Measurements from ENCODE around the gene HBE1.

HBE1 gene

DNA sequence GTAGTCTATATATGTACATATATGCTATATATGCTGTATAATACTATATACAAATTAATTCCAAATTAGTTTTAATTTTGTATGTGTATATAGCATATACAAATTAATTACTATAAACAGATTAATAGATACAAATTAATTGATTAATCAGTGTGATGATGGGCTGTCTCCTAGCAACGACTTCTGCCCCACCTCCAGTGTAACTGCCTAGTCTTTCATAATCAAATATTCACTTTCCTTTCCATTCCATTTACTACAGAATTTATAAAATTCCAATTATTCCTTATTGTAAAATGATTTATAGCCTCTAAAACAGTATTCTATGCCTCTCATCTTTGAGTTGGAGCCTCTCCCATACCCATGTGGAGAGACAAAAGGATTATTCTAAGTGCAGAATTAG, 36.4 kb downstream of the HBE1 start:
- no peak for DNase-seq (ENCODE audit: low spot score)

DNA sequence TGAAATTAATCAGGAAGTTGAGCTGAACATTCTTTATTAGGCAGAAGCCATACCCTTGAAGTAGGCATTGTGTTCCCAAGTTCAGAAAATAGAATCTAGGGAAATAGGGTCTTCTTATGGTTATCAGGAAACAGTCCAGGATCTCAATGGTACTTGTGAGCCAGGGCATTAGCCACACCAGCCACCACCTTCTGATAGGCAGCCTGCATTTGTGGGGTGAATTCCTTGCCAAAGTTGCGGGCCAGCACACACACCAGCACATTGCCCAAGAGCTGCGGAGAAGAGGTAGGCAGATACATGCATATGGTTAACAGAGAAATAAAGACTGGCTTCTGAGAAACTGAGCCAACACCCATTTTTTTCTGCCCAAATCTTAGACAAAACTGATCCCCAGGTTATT, 36.9 kb downstream of the HBE1 start:
- no peak for DNase-seq (ENCODE audit: low spot score)

GRCh38 chr11:5232176-5232575, 37.6 kb downstream of the HBE1 start:
- no peak for DNase-seq (ENCODE audit: low spot score)

DNA sequence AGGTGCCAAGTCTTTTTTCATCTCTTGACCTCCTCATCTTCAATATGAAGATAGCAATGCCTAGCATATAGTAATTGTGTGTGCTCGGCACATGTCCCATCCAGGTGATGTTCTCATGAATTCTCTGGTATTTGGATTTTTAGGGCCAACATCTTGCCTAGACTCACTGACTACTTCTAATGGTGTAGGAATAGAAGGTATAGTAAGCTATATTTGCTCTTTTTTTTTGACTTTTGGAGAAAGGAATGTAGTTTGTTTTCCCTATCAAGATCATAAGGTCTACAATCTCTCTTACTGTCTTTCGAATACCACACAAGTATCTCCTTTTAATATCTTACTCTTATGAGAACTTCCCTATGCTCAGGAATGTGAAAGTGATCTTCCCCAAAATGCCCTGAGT, 38.6 kb downstream of the HBE1 start:
- no peak for DNase-seq (ENCODE audit: low spot score)

DNA sequence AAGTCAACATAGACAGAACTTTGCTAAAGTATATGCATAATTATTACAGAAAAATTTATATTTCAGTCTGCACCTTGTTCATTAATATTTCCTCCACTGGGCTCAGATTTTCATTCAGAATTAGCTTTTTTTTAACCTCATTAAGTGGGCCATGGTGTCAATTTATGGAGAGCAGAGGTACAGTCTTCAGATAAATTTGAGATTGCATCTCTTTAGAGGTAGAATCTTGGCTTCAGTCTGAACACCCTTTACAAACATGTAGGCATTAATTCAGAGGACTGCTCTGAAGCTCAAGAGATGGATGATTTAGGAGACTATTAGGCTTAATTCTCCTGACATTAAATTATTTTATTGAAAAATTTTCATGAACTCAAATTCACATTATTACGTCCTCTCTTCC, 39.5 kb downstream of the HBE1 start:
- no peak for DNase-seq (ENCODE audit: low spot score)

DNA sequence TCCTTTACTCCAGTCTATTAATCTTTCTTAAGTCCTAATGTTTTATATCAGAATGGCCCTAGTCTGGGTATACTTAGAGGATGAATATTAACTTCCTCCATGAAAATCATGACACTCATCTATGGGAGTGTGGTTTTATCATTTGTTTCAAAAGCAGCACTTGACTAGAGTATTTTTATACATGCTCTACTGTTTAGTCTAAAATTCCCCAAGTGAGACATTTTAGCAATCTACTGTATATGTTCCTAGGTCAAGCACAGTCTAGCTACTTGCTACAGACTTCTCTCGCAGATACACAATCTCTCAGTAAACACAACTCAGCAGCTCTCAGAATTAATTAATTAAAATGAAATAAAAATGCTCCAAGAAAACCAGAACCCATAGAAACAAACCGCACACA, 39.9 kb downstream of the HBE1 start:
- no peak for DNase-seq (ENCODE audit: low spot score)

- no peak for DNase-seq (ENCODE audit: low spot score)
These were observed 40.4 kb downstream of the HBE1 start for GRCh38 chr11:5229356-5229755.

DNA sequence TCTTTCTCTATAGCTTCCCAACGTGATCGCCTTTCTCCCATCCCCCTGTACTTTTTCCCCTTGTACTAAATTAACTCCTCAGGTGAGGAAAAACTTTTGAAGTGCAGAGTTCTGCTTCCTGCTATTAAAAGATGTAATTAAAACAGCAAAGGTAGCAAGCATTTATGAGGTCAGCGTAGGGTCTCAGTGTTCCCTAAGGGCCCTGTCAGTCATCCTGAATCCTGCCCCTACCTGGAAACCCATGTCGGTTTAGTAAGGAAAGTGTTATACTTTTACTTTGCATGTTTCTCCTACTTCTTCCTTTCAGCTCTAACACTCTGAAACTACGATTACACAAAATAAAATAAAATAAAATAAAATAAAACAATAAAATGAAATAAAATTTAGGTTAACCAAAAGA, 41.6 kb downstream of the HBE1 start:
- DNase-seq (ENCODE audit: low spot score): no peak

DNA sequence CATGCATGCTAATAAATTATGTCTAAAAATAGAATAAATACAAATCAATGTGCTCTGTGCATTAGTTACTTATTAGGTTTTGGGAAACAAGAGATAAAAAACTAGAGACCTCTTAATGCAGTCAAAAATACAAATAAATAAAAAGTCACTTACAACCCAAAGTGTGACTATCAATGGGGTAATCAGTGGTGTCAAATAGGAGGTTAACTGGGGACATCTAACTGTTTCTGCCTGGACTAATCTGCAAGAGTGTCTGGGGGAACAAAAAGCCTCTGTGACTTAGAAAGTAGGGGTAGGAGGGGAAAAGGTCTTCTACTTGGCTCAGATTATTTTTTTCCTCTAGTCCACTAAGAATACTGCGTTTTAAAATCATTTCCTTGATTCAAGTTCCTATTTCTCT, 42.1 kb downstream of the HBE1 start:
- no peak for DNase-seq (ENCODE audit: low spot score)

GRCh38 chr11:5226732-5227310, 42.9 kb downstream of the HBE1 start, which contains the start of gene HBB:
HBB (minus strand) TSS chr11:5227071; CDS start chr11:5227021, 50 bp downstream.
- DNase-seq (ENCODE audit: low spot score): no peak

GRCh38 chr11:5225480-5225871, 44.3 kb downstream of the HBE1 start:
- no peak for DNase-seq (ENCODE audit: low spot score)

- no peak for DNase-seq (ENCODE audit: low spot score)
These were observed 44.9 kb downstream of the HBE1 start for GRCh38 chr11:5224538-5225479.

DNA sequence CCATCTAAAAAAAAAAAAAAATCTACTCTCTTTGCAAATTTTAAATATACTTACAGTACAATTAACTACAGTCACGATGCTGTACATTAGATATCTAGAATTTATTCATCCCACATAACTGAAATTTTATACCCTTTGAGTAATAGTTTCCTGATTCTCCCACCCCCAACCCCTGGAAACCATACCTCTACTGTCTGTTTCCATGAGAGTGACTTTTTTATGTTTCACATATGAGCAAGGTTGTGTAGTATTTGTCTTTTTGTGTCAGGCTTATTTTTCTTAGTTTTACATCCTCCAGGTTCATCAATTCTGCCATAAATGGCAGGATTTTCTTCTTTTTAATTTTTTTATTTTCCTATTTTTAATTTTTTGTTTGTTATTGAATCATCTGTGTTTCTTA, 46.1 kb downstream of the HBE1 start:
- no peak for DNase-seq (ENCODE audit: low spot score)

DNA sequence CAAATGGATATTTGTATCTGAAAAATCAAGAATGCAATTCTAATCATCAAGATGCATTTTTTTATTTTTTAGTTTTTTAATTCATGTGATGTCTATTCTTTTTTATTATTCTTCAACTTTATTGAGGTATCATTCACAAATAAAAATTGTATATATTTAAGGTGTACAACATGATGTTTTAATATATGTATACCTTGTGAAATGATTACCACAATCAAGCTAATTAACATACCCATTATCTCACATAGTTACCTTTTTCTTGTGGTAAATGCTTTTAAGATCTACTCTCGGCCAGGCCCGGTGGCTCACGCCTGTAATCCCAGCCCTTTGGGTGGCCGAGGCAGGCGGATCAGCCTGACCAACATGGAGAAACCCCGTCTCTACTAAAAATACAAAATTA, 46.6 kb downstream of the HBE1 start:
- no peak for DNase-seq (ENCODE audit: low spot score)

All from AG08395 (cell line).